Measurements from ENCODE around the gene RNF31. TPM values are rescaled to one million over a fixed set of nuclear protein-coding genes. Genes with fewer than 3 reads are reported as not detected.

The RNF31 gene
- total and polyA plus RNA-seq, 9 donors = 19.2 to 74.4 (median 52.3) TPM

- Histone ChIP-seq H3K36me3 (no peaks in the 10 kb centered on the region), H3K4me3 (no peak overlapping the region), H3K27me3 (no peaks in the 10 kb centered on the region), H3K9me3 (no peaks in the 10 kb centered on the region), H3K4me1 (ENCODE audit: insufficient read depth) (peaks cover 2% of the 10 kb centered on the region), H3K27ac (no peak overlapping the region)
- no peak for DNase-seq
- intact Hi-C loops (cut with DNase I) = no loop called here
- WGBS, 3 donors = 88 to 95% (median 90%) methylated on average over 9 of the region's 9 CpGs
- no peak for TF ChIP-seq POLR2A (IDR thresholded peaks at IDR 0.05)
- TF ChIP-seq EP300 (IDR thresholded peaks at IDR 0.05) = no peak
- no peak for TF ChIP-seq CTCF (IDR thresholded peaks at IDR 0.05)
Measured at GRCh38 chr14:24189460-24189859, 42.2 kb downstream of the RNF31 start.

GRCh38 chr14:24190416-24190815, 43.1 kb downstream of the RNF31 start:
- H3K36me3 ChIP-seq = no peaks in the 10 kb centered on the region
- H3K4me1 ChIP-seq (ENCODE audit: insufficient read depth) = peaks cover 5% of the 10 kb centered on the region
- DNase-seq = no peak
- H3K4me3 ChIP-seq = no peak overlapping the region
- H3K27ac ChIP-seq = no peak overlapping the region
- no peaks in the 10 kb centered on the region for H3K9me3 ChIP-seq
- WGBS, 3 donors = 82 to 89% (median 87%) methylated on average over 10 of the region's 10 CpGs
- H3K27me3 ChIP-seq = no peaks in the 10 kb centered on the region
- no peak for TF ChIP-seq EP300 (IDR thresholded peaks at IDR 0.05)
- no peak for TF ChIP-seq CTCF (IDR thresholded peaks at IDR 0.05)
- no peak for TF ChIP-seq POLR2A (IDR thresholded peaks at IDR 0.05)
- intact Hi-C loops (cut with DNase I) = no loop called here

GRCh38 chr14:24192933-24193332, 45.6 kb downstream of the RNF31 start:
- H3K9me3 ChIP-seq = no peaks in the 10 kb centered on the region
- H3K4me3 ChIP-seq = no peak overlapping the region
- intact Hi-C loops (cut with DNase I) = no loop called here
- peaks cover 4% of the 10 kb centered on the region for H3K4me1 ChIP-seq (ENCODE audit: insufficient read depth)
- no peaks in the 10 kb centered on the region for H3K27me3 ChIP-seq
- no peak for DNase-seq
- 93 to 96% (median 95%) methylated on average over 15 of the region's 15 CpGs for WGBS, 3 donors
- H3K36me3 ChIP-seq = no peaks in the 10 kb centered on the region
- TF ChIP-seq EP300 (IDR thresholded peaks at IDR 0.05) (no peak), CTCF (IDR thresholded peaks at IDR 0.05) (no peak), POLR2A (IDR thresholded peaks at IDR 0.05) (no peak)
- H3K27ac ChIP-seq = no peak overlapping the region

- H3K36me3 ChIP-seq = no peaks in the 10 kb centered on the region
- no peak for TF ChIP-seq CTCF (IDR thresholded peaks at IDR 0.05)
- no peak for TF ChIP-seq POLR2A (IDR thresholded peaks at IDR 0.05)
- intact Hi-C loops (cut with DNase I) = no loop called here
- H3K4me3 ChIP-seq = peak overlapping the region; percentile 97
- peak overlapping the region in 1 of 2 donors; percentile 99 for H3K27ac ChIP-seq
- no peaks in the 10 kb centered on the region for H3K27me3 ChIP-seq
- 70 to 73% (median 73%) methylated on average over 7 of the region's 7 CpGs for WGBS, 3 donors
- DNase-seq = no peak
- H3K9me3 ChIP-seq = no peaks in the 10 kb centered on the region
- H3K4me1 ChIP-seq (ENCODE audit: insufficient read depth) = peaks cover 4% of the 10 kb centered on the region
Measured at GRCh38 chr14:24194186-24194872, 47.0 kb downstream of the RNF31 start.

All from ovary (tissue), 9 donors.